Activated T-helper 17 cell treated with anti-CD3 and anti-CD28 coated beads, Interleukin-2, amount 50 U/mL, for 72 hours (primary cell): ENCODE data around the gene NR1H4. TPM values are rescaled to one million over a fixed set of nuclear protein-coding genes. Genes with fewer than 3 reads are reported as not detected.
A peak's percentile ranks its signal among the peaks of the same experiment; 100 is the strongest.
"Not testable (repeated sequence)": the region's sequence is repeated elsewhere in the genome, so short reads cannot be mapped to it uniquely, and the experiment has no call there.

ENCODE experiments used
- ATAC-seq: fragments of 150-1000 bp; cut with Tn5 transposase; replicated peaks from 2 replicates; pipeline ENCODE4 v1.10.0; 2021; ENCODE audit warnings: mild to moderate bottlenecking, moderate library complexity
- H3K27ac Mint-ChIP-seq: one replicate; pipeline ENCODE4 v1.8.0; 2022; ENCODE audit warnings: mixed read lengths
- H3K27me3 Mint-ChIP-seq: one replicate; pipeline ENCODE4 v1.8.0; 2022; ENCODE audit warnings: mixed read lengths
- H3K36me3 Mint-ChIP-seq: one replicate; pipeline ENCODE4 v1.8.0; 2022; ENCODE audit warnings: low read depth, mild to moderate bottlenecking, mixed read lengths
- H3K4me1 Mint-ChIP-seq: one replicate; pipeline ENCODE4 v1.8.0; 2022; ENCODE audit warnings: mixed read lengths
- H3K4me3 Mint-ChIP-seq: one replicate; pipeline ENCODE4 v1.8.0; 2022; ENCODE audit warnings: mild to moderate bottlenecking, mixed read lengths
- H3K9me3 Mint-ChIP-seq: one replicate; pipeline ENCODE4 v1.8.0; 2022; ENCODE audit warnings: mixed read lengths
- total RNA-seq, 2 donors: library from RNA; stranded (reverse); gene quantifications; one replicate each; pipeline ENCODE4 v1.2.3, GENCODE V29; 2022

NR1H4 gene
- total RNA-seq, 2 donors from 2014 or later, result not detected

GRCh38 chr12:100484891-100485471, 11.3 kb downstream of the NR1H4 start:
- Mint-ChIP-seq H3K4me3 (no peak overlapping the region), H3K36me3 (no peaks in the 10 kb centered on the region), H3K27ac (no peak overlapping the region), H3K27me3 (peaks cover 24% of the 10 kb centered on the region), H3K4me1 (no peaks in the 10 kb centered on the region), H3K9me3 (no peaks in the 10 kb centered on the region)
- ATAC-seq, result no peak

DNA sequence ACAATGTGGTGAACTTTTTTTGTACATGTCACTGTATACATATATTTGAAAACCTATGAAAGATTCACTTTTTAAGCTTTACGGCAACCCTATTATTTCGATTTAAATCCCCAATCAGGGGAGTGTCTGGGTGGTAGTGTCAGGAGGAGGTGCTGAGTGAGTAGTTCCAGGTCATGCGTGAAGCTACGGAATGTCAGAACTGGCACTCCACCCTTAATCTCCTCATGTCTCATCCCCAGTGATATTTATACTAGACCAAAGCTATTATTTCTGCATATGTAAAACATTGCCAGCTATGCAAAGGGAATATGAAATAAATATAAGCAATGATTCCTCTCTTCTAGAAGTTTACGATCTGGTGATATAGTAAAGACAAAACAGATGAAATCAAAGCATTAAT, 12.3 kb downstream of the NR1H4 start:
- H3K36me3 Mint-ChIP-seq, result no peaks in the 10 kb centered on the region
- peaks cover 22% of the 10 kb centered on the region for H3K27me3 Mint-ChIP-seq
- H3K4me3 Mint-ChIP-seq, result no peak overlapping the region
- H3K9me3 Mint-ChIP-seq, result no peaks in the 10 kb centered on the region
- no peaks in the 10 kb centered on the region for H3K4me1 Mint-ChIP-seq
- no peak for ATAC-seq
- H3K27ac Mint-ChIP-seq, result no peak overlapping the region

DNA sequence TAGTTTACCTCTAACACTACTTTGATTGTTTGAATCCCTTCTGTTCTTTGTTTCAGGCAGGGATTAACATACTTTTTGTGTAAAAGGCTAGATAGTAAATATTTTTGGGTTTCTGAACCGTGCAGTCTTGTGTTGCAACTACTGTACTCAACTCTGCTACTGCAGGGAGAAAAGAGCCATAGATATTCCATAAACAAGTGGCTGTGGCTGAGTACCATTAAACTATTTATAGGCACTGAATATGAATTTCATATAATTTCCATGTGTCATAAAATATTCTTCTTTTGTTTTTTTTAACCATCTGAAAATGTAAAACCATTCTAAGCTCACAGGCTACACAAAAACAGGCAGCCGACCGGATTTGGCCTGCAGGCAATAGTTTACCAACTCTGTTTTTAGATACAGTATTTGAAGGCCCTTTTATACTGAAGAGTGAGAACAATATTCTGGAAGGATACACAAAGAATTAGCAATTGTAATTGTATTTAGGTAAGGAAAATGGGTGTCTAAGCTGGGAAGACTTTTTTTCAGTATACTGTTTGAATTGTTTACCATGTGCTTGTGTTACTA, 15.7 kb downstream of the NR1H4 start:
- Mint-ChIP-seq H3K4me1 (no peaks in the 10 kb centered on the region), H3K36me3 (no peaks in the 10 kb centered on the region), H3K27ac (no peak overlapping the region), H3K27me3 (peaks cover 25% of the 10 kb centered on the region), H3K9me3 (no peaks in the 10 kb centered on the region), H3K4me3 (no peak overlapping the region)
- no peak for ATAC-seq

DNA sequence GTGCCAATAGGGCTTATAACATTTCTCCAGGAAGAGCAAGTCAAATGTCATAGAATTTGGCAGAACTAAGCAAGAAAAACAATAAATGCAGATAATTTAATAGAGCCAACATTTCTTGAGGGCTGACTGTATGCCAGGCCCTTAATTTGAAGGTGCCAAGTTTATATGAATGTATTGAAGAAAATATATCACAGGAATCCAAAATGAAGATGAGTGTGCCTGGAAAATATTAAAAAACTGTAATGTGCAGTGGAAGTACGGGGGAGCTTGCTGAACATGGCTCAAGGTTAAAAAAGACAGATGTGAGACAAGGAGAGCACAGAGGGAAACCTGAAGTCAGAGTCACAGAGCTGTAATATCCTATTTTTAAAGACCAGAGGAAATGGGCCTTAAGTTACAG, 16.4 kb downstream of the NR1H4 start:
- no peaks in the 10 kb centered on the region for H3K9me3 Mint-ChIP-seq
- H3K4me1 Mint-ChIP-seq, result no peaks in the 10 kb centered on the region
- no peak overlapping the region for H3K4me3 Mint-ChIP-seq
- no peak overlapping the region for H3K27ac Mint-ChIP-seq
- H3K36me3 Mint-ChIP-seq, result no peaks in the 10 kb centered on the region
- ATAC-seq, result no peak
- H3K27me3 Mint-ChIP-seq, result peaks cover 21% of the 10 kb centered on the region

- ATAC-seq, result no peak
- no peak overlapping the region for H3K27ac Mint-ChIP-seq
- H3K9me3 Mint-ChIP-seq, result no peaks in the 10 kb centered on the region
- H3K36me3 Mint-ChIP-seq, result no peaks in the 10 kb centered on the region
- H3K4me1 Mint-ChIP-seq, result no peaks in the 10 kb centered on the region
- H3K4me3 Mint-ChIP-seq, result no peak overlapping the region
- H3K27me3 Mint-ChIP-seq, result peaks cover 19% of the 10 kb centered on the region
Measured at GRCh38 chr12:100491104-100491503, 17.4 kb downstream of the NR1H4 start.

DNA sequence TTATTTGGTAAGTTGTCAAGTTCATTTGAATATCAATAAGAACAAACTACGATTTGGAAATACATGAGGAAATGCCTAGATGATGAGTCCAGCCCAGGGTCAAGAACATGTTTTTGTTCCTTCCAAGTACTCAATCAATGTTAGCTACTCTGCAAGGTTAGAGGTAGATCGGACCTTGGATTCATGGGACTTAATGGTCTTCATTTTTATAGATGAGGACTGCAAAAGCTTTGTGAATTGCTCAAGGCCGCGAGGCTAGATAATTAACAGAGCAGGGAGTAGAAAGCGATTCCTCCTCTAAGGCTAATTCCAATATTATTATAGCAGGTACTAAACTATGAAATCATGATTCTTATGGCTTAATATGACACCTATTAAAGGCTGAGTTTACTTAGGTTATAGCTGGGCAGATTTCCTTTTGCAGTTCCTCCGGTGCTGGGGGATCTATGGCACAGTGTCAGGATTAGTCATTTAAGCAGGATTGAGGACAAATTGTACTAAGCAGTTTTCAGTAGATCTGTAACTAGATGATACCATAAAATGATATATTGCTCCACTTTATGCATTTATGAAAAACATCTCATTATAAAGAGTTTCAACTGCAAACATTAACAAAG, 19.8 kb downstream of the NR1H4 start:
- no peak for ATAC-seq
- H3K4me3 Mint-ChIP-seq, result no peak overlapping the region
- H3K4me1 Mint-ChIP-seq, result no peaks in the 10 kb centered on the region
- H3K27me3 Mint-ChIP-seq, result peaks cover 12% of the 10 kb centered on the region
- H3K27ac Mint-ChIP-seq, result no peak overlapping the region
- no peaks in the 10 kb centered on the region for H3K9me3 Mint-ChIP-seq
- H3K36me3 Mint-ChIP-seq, result no peaks in the 10 kb centered on the region

- H3K36me3 Mint-ChIP-seq, result no peaks in the 10 kb centered on the region
- H3K27ac Mint-ChIP-seq, result no peak overlapping the region
- no peaks in the 10 kb centered on the region for H3K4me1 Mint-ChIP-seq
- H3K27me3 Mint-ChIP-seq, result peaks cover 12% of the 10 kb centered on the region
- no peaks in the 10 kb centered on the region for H3K9me3 Mint-ChIP-seq
- ATAC-seq, result no peak
- H3K4me3 Mint-ChIP-seq, result no peak overlapping the region
Measured at GRCh38 chr12:100494026-100494425, 20.4 kb downstream of the NR1H4 start.

GRCh38 chr12:100494538-100494937, 20.9 kb downstream of the NR1H4 start:
- H3K4me3 Mint-ChIP-seq, result no peak overlapping the region
- H3K27me3 Mint-ChIP-seq, result peaks cover 12% of the 10 kb centered on the region
- no peaks in the 10 kb centered on the region for H3K9me3 Mint-ChIP-seq
- no peaks in the 10 kb centered on the region for H3K4me1 Mint-ChIP-seq
- H3K27ac Mint-ChIP-seq, result no peak overlapping the region
- H3K36me3 Mint-ChIP-seq, result no peaks in the 10 kb centered on the region
- ATAC-seq, result no peak

- no peak for ATAC-seq
- no peaks in the 10 kb centered on the region for H3K4me1 Mint-ChIP-seq
- no peaks in the 10 kb centered on the region for H3K36me3 Mint-ChIP-seq
- H3K9me3 Mint-ChIP-seq, result peaks cover under 1% of the 10 kb centered on the region
- H3K27ac Mint-ChIP-seq, result no peak overlapping the region
- H3K4me3 Mint-ChIP-seq, result no peak overlapping the region
- H3K27me3 Mint-ChIP-seq, result peaks cover 3% of the 10 kb centered on the region
Measured at GRCh38 chr12:100497105-100497795, 23.6 kb downstream of the NR1H4 start.

- ATAC-seq, result no peak
- Mint-ChIP-seq H3K27me3 (no peaks in the 10 kb centered on the region), H3K27ac (no peak overlapping the region), H3K9me3 (peaks cover 4% of the 10 kb centered on the region), H3K4me3 (no peak overlapping the region), H3K4me1 (no peaks in the 10 kb centered on the region), H3K36me3 (no peaks in the 10 kb centered on the region)
Measured at GRCh38 chr12:100498141-100498540, 24.5 kb downstream of the NR1H4 start.

GRCh38 chr12:100499416-100499815, 25.8 kb downstream of the NR1H4 start:
- no peaks in the 10 kb centered on the region for H3K36me3 Mint-ChIP-seq
- no peak overlapping the region for H3K4me3 Mint-ChIP-seq
- H3K4me1 Mint-ChIP-seq, result no peaks in the 10 kb centered on the region
- no peaks in the 10 kb centered on the region for H3K27me3 Mint-ChIP-seq
- H3K27ac Mint-ChIP-seq, result no peak overlapping the region
- ATAC-seq, result no peak
- peaks cover 4% of the 10 kb centered on the region for H3K9me3 Mint-ChIP-seq

DNA sequence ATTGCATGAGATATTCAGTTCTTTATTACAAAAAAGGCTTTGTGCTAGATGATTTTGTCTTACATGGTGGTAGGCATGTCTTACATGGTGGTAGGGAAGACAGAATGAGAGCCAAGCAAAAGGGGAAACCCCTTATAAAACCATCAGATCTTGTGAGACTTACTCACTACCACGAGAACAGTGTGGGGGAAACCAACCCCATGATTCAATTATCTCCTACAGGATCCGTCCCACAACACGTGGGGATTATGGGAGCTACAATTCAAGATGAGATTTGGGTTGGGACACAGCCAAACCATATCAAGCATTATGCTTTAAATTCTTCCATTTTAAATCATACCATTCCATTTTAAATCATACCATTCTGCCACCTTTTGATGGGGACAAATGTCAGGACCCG, 29.1 kb downstream of the NR1H4 start:
- not testable (repeated sequence) for H3K27ac Mint-ChIP-seq, H3K9me3 Mint-ChIP-seq, H3K4me1 Mint-ChIP-seq, H3K36me3 Mint-ChIP-seq, H3K4me3 Mint-ChIP-seq, ATAC-seq, H3K27me3 Mint-ChIP-seq

- ATAC-seq, result peak; percentile 14
- Mint-ChIP-seq H3K9me3 (peaks cover 4% of the 10 kb centered on the region), H3K4me1 (no peaks in the 10 kb centered on the region), H3K27me3 (no peaks in the 10 kb centered on the region), H3K27ac (no peak overlapping the region), H3K4me3 (no peak overlapping the region), H3K36me3 (no peaks in the 10 kb centered on the region)
Measured at GRCh38 chr12:100503228-100503628, 29.6 kb downstream of the NR1H4 start.

GRCh38 chr12:100504804-100505203, 31.1 kb downstream of the NR1H4 start:
- H3K4me3 Mint-ChIP-seq, result no peak overlapping the region
- H3K4me1 Mint-ChIP-seq, result no peaks in the 10 kb centered on the region
- no peaks in the 10 kb centered on the region for H3K27me3 Mint-ChIP-seq
- ATAC-seq, result no peak
- H3K9me3 Mint-ChIP-seq, result peaks cover 4% of the 10 kb centered on the region
- no peak overlapping the region for H3K27ac Mint-ChIP-seq
- no peaks in the 10 kb centered on the region for H3K36me3 Mint-ChIP-seq

DNA sequence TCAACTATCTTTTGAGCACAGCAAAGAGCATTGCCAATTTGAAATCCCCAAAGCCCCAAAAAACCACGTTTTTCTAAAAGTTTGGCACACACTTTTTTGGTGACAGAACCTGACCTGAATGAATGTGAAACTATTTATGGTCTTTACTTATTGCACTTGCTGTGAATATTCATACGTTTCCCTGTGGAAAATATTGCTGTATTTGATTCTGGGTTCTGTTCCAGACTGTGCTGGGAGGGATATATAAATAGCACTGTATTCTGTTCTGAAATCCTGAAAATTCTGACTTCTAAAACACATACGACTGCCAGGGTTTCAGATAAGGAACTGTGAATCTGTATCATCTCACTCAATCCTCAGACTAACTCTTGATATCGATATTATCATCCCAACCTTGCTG, 35.1 kb downstream of the NR1H4 start:
- Mint-ChIP-seq H3K4me3 (no peak overlapping the region), H3K4me1 (no peaks in the 10 kb centered on the region), H3K27me3 (no peaks in the 10 kb centered on the region), H3K9me3 (no peaks in the 10 kb centered on the region), H3K36me3 (no peaks in the 10 kb centered on the region), H3K27ac (no peak overlapping the region)
- no peak for ATAC-seq
